Loucy (cell line): ENCODE measurements around the gene CCDC88C.

ENCODE experiments used
- H2AFZ ChIP-seq: fragments of 200-600 bp; sonication (generic); 2 replicates; pipeline ENCODE4 v1.6.0; 2016; ENCODE audit warnings: antibody characterized with exemption, mild to moderate bottlenecking, low read length, moderate library complexity
- H3F3A ChIP-seq: fragments of 200-600 bp; 2 replicates; pipeline ENCODE4 v1.6.0; 2016; ENCODE audit warnings: antibody characterized with exemption, low read depth, mild to moderate bottlenecking
- H3K27me3 ChIP-seq: fragments of 200-600 bp; sonication (generic); 2 replicates; pipeline ENCODE4 v1.6.1; 2014; ENCODE audit warnings: low read length, mild to moderate bottlenecking; ENCODE audit not compliant: insufficient read depth, poor library complexity, severe bottlenecking
- H3K36me3 ChIP-seq: fragments of 200-600 bp; sonication (generic); 2 replicates; pipeline ENCODE4 v1.6.1; 2016; ENCODE audit warnings: low read length; ENCODE audit not compliant: insufficient read depth
- H3K4me1 ChIP-seq: fragments of 200-600 bp; sonication (generic); 2 replicates; pipeline ENCODE4 v1.5.1; 2014; ENCODE audit warnings: low read length, mild to moderate bottlenecking; ENCODE audit not compliant: insufficient read depth, poor library complexity, severe bottlenecking
- H3K4me2 ChIP-seq: fragments of 200-600 bp; sonication (generic); 2 replicates; pipeline ENCODE4 v1.6.0; 2014; ENCODE audit warnings: antibody characterized with exemption, low read length, low read depth, mild to moderate bottlenecking; ENCODE audit not compliant: poor library complexity, severe bottlenecking
- H3K4me3 ChIP-seq: fragments of 200-600 bp; sonication (generic); 2 replicates; pipeline ENCODE4 v1.5.1; 2014; ENCODE audit warnings: low read length, mild to moderate bottlenecking, mixed read lengths; ENCODE audit not compliant: poor library complexity, severe bottlenecking
- H3K79me2 ChIP-seq: fragments of 200-600 bp; sonication (generic); 2 replicates; pipeline ENCODE4 v1.6.1; 2014; ENCODE audit warnings: low read length; ENCODE audit not compliant: insufficient read depth
- H3K9ac ChIP-seq: fragments of 200-600 bp; sonication (generic); 2 replicates; pipeline ENCODE4 v1.6.0; 2014; ENCODE audit warnings: mild to moderate bottlenecking, low read depth, low read length, moderate library complexity; ENCODE audit not compliant: poor library complexity, severe bottlenecking
- H3K9me2 ChIP-seq: fragments of 200-600 bp; sonication (generic); replicated peaks from 2 replicates; pipeline ENCODE4 v1.6.1; 2016; ENCODE audit warnings: low read depth, low read length, mixed read lengths
- H3K9me3 ChIP-seq: fragments of 200-600 bp; sonication (generic); 2 replicates; pipeline ENCODE4 v1.6.1; 2014; ENCODE audit warnings: mild to moderate bottlenecking, antibody characterized with exemption, low read length, low read depth; ENCODE audit not compliant: insufficient read depth
- H4K20me1 ChIP-seq: fragments of 200-600 bp; sonication (generic); 2 replicates; pipeline ENCODE4 v1.6.0; 2014; ENCODE audit warnings: antibody characterized with exemption, low read length, mild to moderate bottlenecking; ENCODE audit not compliant: insufficient read depth, poor library complexity, severe bottlenecking
- EZH2phosphoT487 ChIP-seq: fragments of 200-600 bp; IDR thresholded peaks from 2 replicates; pipeline ENCODE4 v1.6.1; 2018; ENCODE audit warnings: antibody characterized with exemption, mild to moderate bottlenecking, moderate library complexity, borderline replicate concordance
- TF ChIP-seq, protein P1 (sequence below): fragments of 200-600 bp; sonication (generic); conservative IDR thresholded peaks from 2 replicates; pipeline ENCODE4 v1.5.1; 2014; ENCODE audit warnings: mild to moderate bottlenecking, antibody characterized with exemption, low read length

Gene CCDC88C

DNA sequence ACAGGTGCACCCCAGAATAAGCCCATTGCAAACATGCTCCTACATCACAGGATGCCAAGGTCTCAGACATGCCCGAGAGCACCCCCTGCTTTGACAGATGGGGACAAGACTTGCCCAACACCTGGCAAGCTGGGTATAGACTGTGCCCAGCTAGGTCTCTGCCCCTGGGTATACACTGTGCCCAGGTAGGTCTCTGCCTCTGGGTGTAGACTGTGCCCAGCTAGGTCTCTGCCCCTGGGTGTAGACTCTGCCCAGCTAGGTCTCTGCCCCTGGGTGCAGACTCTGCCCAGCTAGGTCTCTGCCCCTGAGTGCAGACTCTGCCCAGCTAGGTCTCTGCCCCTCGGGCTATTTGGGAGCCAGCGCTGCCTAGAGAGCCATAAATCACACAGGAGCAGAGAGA, 85.9 kb downstream of the CCDC88C start:
- TF ChIP-seq EZH2phosphoT487, result no peak
- TF ChIP-seq, protein P1, sequence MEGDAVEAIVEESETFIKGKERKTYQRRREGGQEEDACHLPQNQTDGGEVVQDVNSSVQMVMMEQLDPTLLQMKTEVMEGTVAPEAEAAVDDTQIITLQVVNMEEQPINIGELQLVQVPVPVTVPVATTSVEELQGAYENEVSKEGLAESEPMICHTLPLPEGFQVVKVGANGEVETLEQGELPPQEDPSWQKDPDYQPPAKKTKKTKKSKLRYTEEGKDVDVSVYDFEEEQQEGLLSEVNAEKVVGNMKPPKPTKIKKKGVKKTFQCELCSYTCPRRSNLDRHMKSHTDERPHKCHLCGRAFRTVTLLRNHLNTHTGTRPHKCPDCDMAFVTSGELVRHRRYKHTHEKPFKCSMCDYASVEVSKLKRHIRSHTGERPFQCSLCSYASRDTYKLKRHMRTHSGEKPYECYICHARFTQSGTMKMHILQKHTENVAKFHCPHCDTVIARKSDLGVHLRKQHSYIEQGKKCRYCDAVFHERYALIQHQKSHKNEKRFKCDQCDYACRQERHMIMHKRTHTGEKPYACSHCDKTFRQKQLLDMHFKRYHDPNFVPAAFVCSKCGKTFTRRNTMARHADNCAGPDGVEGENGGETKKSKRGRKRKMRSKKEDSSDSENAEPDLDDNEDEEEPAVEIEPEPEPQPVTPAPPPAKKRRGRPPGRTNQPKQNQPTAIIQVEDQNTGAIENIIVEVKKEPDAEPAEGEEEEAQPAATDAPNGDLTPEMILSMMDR, result no peak
- Histone ChIP-seq H3K4me3 (no peak overlapping the region), H3K27me3 (no peaks in the 10 kb centered on the region), H3K4me1 (no peaks in the 10 kb centered on the region), H3K79me2 (no peaks in the 10 kb centered on the region; the same call in 1 of the 2 replicates), H2AFZ (no peak overlapping the region), H3K9me3 (no peaks in the 10 kb centered on the region), H3K4me2 (no peak overlapping the region), H4K20me1 (no peaks in the 10 kb centered on the region), H3K9me2 (no peaks in the 10 kb centered on the region), H3K36me3 (peaks cover 88% of the 10 kb centered on the region; the same call in 1 of the 2 replicates), H3F3A (no peaks in the 10 kb centered on the region), H3K9ac (no peak overlapping the region)

DNA sequence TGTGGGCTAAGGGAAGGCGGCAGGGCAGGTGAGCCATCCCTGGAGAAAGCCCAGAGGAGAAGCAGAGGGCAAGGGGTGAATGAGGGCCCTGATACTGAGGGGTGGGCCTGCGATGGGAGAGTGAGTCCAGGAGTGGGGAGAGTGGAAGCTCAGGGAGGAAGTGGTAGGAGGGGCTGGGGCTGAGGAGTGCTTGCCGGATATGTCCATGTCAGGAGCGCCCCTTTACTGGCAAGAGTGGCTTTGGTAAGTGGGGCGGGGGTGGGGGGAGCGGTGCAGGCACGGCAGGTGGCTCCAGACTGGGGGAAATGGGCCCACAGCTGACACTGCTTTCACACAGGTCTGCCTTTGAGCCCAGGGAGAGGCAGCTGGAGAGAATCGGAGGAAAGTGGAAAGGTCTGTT, 86.8 kb downstream of the CCDC88C start:
- H3K9me3 ChIP-seq, result no peaks in the 10 kb centered on the region
- H3K4me3 ChIP-seq, result no peak overlapping the region
- H3K79me2 ChIP-seq, result no peaks in the 10 kb centered on the region; the same call in 1 of the 2 replicates
- H3K27me3 ChIP-seq, result no peaks in the 10 kb centered on the region
- peaks cover 87% of the 10 kb centered on the region; the same call in 1 of the 2 replicates for H3K36me3 ChIP-seq
- H3K4me2 ChIP-seq, result no peak overlapping the region
- H4K20me1 ChIP-seq, result no peaks in the 10 kb centered on the region
- H3F3A ChIP-seq, result no peaks in the 10 kb centered on the region
- no peak overlapping the region for H3K9ac ChIP-seq
- no peak overlapping the region for H2AFZ ChIP-seq
- no peaks in the 10 kb centered on the region for H3K4me1 ChIP-seq
- H3K9me2 ChIP-seq, result no peaks in the 10 kb centered on the region
- no peak for TF ChIP-seq EZH2phosphoT487
- TF ChIP-seq, protein P1, result no peak

- no peak overlapping the region for H2AFZ ChIP-seq
- no peaks in the 10 kb centered on the region for H3K9me2 ChIP-seq
- no peak for TF ChIP-seq EZH2phosphoT487
- TF ChIP-seq, protein P1, result no peak
- no peaks in the 10 kb centered on the region; the same call in 1 of the 2 replicates for H3K79me2 ChIP-seq
- no peaks in the 10 kb centered on the region for H3F3A ChIP-seq
- no peaks in the 10 kb centered on the region for H4K20me1 ChIP-seq
- H3K9me3 ChIP-seq, result no peaks in the 10 kb centered on the region
- H3K4me3 ChIP-seq, result no peak overlapping the region
- H3K4me1 ChIP-seq, result no peaks in the 10 kb centered on the region
- no peaks in the 10 kb centered on the region for H3K27me3 ChIP-seq
- peaks cover 87% of the 10 kb centered on the region; the same call in 1 of the 2 replicates for H3K36me3 ChIP-seq
- H3K4me2 ChIP-seq, result no peak overlapping the region
- no peak overlapping the region for H3K9ac ChIP-seq
Measured at GRCh38 chr14:91330096-91330696, 87.4 kb downstream of the CCDC88C start.
